CD1c-positive myeloid dendritic cell (primary cell): ENCODE results near the gene PRKD1.

Source experiments
- DNase-seq: peaks from one replicate; pipeline ENCODE4 v3.0.0-alpha.2; 2016; ENCODE audit errors: extremely low spot score

The PRKD1 gene

DNA sequence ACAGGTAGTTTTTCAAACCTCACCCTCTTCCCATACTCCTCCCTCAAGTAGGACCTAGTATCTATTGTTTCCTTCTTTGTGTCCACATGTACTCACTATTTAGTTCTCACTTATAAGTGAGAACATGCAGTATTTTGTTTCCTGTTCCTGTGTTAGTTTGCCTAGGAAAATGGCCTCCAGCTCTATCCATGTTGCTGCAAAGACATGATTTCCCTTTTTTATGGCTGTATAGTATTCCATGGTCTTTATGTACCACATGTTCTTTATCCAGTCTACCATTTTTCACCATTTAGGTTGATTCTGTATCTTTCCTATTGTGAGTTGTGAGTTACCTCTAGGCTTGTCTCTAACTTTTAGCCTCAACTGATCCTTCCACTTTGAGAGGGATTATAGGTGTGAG is 310.7 kb downstream of the PRKD1 start:
- DNase-seq = no peak

DNA sequence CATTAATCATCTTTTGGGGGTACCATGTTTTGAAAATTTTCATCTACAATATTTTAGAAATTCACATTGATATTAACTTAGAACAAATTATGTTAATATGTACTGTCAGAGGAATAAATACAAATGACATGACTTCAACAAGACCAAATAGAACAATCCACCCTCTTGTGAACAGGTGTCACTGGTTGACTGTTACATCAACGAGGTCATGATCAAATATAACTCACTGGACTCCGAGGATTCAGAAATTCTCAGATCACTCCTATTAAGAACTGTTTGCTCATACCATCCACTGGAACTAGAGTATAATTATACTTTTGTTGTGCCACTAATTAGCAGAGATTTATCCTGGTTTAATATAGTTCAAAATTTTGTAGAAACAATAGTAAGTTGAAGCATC is 318.8 kb downstream of the PRKD1 start:
- no peak for DNase-seq

DNA sequence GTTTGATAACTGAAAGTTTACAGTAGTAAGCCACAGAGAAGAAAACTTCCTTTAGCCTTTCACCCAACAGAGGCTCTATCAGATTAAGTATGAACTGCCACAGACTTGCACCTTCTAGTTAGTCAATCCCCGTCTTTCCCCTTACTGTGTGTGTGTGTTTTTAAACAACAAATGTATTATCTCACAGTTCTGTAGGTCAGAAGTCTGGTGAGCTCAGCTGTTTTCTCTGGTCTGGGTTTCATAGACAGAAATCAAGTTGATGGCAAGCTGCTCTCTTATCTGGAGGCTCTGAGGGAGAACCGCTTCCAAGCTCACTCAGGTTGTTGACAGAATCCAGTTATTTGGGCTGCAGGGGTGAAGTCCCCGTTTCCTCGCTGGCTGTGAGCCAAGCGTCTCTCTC is 320.5 kb downstream of the PRKD1 start:
- no peak for DNase-seq

DNA sequence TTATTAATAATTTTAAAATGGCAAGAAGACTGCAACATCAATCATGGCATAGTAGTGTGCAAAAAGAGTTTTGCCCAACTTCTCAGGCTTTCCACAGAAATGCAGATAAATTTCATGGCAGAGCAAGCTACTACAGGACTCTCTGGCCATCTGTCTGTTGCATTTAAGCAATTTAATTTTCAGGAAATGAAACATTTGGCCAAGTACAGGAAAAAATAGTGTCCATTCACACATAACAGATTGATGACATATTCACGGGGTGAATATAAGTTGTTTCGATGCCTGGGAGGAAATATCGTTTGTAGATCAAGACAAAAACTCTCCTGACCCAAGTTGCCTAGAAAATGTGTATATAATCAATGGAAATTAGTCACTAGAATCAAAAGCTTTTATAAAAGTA is 324.0 kb downstream of the PRKD1 start:
- DNase-seq = no peak

DNA sequence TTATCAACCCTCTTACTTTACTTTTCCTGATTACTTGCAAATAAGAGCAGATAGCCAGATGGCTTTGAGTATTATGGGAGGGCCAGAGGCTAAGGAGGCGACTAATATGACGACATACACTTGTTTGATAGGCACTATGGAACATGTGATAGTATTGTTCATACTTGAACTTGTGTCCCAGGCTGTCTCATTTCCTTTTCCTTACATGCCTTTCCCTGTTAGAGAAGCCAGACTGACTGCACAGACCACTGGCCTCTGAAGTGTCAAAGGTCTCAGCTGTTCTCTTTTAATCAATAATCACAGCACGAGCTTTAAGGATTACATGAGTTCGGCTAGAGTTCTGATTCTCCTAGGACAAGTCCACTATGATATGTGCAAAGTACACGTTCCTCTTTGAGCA is 326.0 kb downstream of the PRKD1 start:
- DNase-seq = no peak

DNA sequence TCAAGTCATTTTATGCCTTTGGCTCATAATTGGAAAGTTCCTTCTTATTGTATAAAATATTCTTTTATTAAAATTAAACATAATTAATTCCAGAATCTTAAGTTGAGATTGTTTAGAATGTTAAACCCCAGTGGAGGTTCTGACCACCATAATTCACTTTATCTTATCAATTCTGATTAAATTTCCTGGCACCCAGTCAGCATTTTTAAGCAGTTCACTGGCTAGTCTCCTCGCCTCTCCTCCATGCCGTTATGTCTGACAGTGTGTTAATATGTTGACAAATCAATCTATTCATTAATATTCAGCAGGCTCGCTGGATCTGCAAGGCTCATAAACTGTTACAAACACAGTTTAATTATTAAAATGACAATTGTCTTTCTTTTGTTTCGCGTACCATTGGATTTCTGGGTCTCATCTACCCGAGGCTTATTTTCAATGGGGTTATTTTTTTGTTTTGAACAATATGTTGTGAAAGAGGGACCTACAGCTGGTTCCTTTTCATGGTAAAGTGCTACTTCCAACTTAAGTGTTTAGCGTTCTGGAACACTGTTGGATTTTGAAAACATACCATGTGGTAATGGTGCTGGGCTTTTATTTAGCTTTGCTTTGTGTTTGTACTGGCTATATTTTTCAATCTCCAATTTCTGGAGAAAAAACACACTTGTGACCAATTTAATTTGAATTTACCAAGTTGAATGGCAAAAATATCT is 339.7 kb downstream of the PRKD1 start:
- DNase-seq = no peak

DNA sequence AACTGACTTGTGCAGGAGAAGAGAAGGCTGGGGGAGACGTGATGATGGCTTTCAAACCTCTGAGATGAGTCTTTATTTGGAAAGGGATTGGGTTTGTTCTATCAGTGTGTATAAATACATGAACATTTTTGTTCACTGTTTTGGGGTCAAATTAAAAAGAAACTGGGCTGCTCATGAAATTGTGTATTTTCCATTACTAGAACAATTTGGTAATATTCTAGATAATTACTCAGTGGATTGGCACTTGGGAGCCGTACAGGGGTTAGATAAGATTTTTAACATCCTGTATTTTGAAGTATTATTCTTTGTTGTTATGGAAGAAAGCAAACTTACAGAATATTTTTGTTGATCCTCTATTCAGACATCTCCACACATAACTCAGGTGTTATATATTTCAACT is 340.6 kb downstream of the PRKD1 start:
- no peak for DNase-seq

DNA sequence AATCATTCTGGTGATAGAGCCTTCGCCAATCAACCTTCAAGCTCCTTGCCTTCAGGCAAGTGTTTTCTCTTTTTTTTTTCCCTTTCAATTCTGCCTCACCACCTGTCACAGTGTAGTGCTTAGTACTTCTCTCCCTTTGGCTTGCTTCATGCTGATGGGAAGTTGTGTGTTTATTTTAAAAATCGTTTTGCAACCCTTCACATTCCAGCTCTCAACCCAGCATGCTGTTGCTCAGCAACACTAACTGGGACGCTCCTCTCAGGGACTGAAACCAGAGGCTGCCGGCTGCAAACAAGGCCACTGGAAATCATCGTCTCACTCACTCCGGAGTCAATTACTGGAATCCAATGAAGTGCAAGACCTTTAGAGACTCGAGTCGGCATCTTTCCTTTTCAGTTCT is 342.7 kb downstream of the PRKD1 start:
- DNase-seq = no peak

DNA sequence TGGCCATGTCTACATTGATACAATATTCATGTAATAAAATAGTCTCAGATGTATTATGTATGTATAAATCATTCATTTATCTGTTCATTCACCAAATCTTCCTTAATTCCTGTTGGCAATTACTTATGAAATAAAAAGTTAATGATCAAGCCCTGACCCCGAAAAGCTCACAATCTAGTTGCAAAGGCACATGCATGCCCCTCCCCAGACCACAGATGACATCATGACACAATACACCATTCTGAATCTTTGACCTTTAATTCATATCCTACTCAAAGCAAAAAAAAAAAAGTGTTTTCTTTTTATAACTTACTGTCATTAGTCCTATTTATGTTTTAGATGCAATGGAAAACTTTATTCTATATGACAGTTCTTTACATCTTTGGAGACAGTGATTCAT is 346.9 kb downstream of the PRKD1 start:
- no peak for DNase-seq

DNA sequence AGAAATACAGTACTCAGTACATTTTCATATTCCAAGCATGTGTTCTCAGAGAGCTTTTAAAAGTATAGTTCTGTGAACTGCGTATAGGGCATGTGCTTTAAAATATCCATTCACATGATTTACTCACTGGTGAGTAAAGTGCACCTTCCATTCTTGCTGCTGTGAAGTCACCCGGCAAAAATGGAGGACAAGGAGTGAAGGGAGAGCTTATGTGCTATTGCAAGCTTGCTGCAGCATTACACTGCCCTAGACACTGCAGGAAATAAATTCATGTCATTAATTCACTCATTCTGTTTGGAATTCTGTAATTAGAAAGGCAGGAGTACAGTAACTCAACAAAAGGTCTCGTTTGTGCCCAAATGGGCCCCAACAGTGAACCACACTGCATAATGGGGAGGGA is 347.8 kb downstream of the PRKD1 start:
- DNase-seq = no peak

DNA sequence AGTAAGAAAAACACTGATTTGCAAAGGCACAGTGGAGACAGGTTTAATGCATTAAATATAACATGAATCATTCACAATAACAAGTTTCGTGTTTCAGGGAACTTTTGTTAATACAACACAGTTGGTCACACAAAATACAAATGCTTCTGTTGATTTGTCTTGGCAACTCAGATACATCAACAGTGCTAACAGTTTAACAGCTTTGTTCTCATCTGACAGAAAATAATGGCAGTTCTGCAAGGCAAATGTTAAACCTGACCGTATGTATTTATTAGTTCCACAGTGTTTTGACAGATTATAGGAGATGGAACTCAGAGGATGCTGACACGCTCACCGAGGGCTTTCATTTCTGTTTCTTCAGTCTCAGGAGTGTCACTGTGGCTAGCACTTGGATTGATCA is 350.7 kb downstream of the PRKD1 start:
- DNase-seq = no peak

DNA sequence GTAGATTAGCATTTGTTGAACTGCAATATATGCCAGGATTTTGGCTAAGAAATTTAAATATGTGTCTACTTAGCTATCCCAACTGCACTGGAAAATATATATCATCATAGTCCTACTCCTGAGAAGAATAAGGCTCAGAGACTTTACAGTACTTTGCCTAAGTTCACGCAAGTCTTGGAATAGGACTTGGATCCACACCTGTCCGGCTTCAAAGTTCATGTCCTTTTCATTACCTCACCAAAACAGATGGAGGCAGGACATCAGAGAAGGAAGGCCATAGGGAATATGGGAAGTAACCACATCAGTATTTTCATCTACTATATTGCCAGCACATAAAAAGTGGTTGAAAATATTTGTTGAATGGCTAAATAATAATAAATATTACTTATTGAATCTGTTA is 358.5 kb downstream of the PRKD1 start:
- DNase-seq = no peak

DNA sequence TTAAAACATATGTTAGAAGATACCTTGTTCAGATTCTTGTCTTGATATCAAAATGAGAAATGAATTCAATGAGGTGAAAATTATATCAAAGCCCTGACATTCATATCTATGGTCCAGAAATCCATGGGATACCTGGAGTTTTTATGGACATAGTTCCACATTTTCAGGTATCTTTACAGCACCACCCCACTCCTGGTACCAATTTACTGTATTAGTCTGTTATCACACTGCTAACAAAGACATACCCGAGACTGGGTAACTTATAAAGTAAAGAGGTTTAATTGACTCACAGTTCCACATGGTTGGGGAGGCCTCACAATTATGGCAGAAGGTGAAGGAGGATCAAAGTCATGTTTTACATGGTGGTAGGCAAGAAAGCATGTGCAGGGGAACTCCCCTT is 361.5 kb downstream of the PRKD1 start:
- no peak for DNase-seq

DNA sequence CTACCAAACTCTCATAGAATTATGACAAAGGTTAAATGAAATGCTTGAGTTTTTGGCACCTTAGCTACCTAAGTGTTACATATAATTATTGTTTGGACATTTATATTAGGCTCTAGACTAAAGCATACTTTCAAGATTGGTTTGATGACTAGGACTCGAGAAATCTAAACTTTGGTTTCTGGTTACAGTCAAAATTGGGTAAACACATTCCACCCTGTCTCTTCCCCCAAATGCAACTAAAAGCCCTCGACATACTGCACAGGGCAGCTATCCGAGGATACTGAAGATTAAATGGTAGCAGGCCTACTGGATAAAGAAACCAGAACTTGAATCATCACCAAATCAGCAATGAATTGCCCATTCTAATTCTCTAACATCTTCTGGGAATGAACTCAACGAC is 369.1 kb downstream of the PRKD1 start:
- no peak for DNase-seq

DNA sequence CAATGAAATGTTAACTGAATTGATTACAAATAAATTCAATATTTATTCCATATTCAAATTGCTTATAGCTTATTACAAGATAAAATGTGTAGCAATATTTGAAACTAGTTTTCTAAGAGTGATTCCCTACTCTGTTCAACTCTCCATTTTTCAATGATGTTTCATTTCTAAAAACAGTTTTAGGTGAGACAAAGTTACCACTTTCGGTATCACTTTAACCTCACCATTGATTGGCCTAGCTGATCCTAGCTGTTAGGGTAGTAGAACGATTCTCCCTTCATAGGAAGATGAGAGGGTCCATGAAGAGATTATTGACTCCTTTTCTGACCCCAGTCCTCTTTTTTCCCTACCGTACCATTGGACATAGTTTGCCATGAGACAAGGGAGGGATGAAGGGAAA is 373.3 kb downstream of the PRKD1 start:
- no peak for DNase-seq

DNA sequence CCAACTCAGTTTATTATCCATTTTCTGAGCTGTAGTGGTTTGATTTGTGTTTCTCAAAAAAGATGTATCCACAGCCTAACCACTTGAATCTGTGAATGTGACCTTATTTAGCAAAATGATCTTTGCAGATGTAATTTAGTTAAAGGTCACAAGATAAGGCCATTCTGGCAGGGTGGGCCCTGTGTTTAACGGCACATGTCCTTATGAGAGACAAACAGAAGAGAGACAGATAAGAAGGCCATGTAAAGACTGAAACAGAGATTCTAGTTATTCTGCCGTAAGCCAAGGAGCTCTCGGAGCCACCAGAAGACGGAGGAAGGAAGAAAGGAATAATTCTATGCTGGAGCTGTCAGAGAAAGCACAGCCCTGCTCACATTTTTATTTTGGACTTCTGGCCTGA is 374.2 kb downstream of the PRKD1 start:
- no peak for DNase-seq

DNA sequence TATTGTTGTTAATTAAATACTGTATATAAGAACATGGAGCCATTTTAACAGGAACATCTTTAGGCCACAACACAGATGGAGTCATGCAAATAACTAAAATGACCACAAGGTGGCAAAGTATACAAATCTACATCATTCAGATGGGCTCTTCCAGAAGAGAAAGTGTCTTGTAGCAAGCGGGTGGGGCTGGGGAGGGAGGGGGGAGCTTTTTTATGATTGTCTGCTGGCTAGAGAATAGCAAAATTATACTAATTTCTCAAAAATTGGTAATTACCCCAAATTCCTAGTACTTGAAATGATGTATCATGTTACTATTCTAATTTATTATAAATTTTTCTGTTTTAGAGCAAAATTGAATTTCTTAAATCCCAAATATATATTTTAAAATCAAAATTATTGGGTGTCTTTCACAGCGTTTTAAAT is 378.7 kb downstream of the PRKD1 start:
- peak; percentile 10 for DNase-seq

DNA sequence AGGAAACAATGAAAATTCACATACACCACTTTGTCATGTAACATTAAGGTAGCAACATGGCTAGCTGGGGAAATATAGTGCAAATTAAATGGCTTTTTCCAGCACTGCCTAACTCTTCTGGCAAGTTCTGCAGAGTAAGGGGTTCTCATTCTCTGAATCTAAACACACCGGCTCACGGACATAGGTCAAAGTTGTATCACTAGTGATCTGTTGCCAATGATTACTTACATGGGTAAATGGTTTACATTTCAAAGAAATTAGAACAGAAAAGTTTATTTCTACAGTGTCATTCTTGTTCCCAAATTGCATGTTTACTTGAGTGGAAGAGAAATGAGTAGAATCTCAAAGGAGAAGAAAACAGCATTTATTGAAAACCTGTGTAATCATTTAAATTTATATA is 381.9 kb downstream of the PRKD1 start:
- DNase-seq = no peak

DNA sequence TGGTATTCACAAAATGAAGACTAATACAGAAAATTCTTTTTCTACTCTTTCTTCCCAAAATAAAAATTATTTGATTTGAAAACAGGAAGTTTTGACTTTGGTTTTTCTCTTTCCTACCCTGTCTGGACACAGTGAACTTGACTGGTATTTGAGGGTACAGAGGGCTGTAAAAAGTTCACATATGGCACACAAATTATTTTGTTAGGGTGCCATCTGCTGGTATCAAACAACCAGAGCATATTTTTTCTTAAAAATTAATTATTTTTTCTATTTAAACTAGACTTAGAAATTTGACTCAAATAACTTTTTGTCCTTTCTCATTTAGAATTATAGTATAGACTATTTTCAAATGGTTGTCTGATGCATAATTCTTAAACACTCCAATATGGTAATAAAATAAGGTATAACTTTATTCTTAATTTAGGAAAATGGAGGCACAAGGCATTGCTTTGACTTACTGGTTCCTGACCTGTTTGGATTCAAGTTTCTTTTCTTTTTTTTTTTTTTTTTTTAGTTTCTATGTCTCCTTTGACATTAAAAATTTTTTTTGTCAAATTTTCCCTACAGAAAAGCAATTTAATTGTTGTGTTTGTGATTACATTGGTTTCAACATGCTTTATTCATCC is 390.6 kb downstream of the PRKD1 start:
- DNase-seq = no peak

DNA sequence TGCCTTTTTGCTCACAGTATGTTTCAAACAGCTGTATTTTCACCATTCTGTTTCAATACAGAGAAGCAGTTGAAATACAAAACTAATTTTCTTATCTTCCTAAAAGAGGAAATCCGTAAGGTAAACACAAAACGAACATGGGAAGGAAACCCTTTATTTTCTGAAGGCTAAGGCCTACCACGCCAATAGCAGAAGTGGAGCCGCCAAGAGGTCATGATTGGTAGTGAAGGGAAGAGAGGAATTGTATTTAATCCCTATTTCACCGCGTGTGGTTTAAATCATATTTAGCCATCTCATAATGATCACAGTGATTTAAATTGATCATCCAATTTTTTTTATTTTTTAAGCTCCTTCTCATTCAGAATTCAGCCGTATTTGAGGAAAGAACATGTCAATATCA is 398.2 kb downstream of the PRKD1 start:
- DNase-seq = no peak

DNA sequence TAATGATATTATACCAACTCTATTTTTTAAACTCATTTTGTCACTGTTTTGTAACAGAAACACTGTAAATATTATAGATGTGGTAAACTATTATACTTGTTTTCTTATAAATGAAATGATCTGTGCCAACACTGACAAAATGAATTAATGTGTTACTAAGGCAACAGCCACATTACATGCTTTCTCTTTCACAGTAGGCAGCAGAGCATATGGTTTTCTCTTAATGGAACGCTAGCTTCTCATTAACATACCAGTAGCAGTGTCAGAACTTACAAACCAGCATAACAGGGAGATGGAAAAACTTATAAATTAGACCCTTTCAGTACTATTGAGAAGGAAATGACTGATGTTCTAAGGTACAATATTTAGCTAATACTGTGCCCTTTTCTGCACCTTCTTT is 398.8 kb downstream of the PRKD1 start:
- no peak for DNase-seq

DNA sequence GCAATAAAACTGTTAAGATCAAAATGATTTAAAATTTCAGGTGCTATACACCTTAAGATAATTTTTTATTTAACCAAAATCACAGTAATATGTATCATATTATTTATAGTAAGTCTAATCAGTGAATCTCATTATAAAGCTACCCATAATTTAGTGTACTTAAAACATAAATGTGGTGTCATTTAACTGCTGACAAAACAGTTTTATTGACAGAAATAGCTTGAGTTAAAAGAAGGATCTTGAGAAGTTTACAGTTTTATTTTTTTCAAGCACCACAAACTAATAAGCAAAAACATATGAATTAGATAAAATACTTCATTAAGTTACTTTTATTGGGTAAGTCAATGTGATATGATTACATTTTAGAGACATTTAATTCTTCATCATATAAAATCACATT is 400.4 kb downstream of the PRKD1 start:
- DNase-seq = no peak
